Activated T-cell treated with anti-CD3 and anti-CD28 coated beads for 48 hours (primary cell): Measurements from ENCODE around the gene ATG2A.

ENCODE experiments used
- DNase-seq: peaks from one replicate; pipeline ENCODE4 v3.0.0-alpha.2; 2020; ENCODE audit warnings: low read depth

The ATG2A gene

GRCh38 chr11:64869571-64870175, 47.3 kb downstream of the ATG2A start:
- no peak for DNase-seq

- no peak for DNase-seq
Observed at GRCh38 chr11:64868904-64869570, 48.0 kb downstream of the ATG2A start.

- DNase-seq: no peak
Observed at GRCh38 chr11:64867748-64868462, 49.1 kb downstream of the ATG2A start.

- DNase-seq: no peak
Observed at GRCh38 chr11:64866173-64866491, 50.9 kb downstream of the ATG2A start.

DNA sequence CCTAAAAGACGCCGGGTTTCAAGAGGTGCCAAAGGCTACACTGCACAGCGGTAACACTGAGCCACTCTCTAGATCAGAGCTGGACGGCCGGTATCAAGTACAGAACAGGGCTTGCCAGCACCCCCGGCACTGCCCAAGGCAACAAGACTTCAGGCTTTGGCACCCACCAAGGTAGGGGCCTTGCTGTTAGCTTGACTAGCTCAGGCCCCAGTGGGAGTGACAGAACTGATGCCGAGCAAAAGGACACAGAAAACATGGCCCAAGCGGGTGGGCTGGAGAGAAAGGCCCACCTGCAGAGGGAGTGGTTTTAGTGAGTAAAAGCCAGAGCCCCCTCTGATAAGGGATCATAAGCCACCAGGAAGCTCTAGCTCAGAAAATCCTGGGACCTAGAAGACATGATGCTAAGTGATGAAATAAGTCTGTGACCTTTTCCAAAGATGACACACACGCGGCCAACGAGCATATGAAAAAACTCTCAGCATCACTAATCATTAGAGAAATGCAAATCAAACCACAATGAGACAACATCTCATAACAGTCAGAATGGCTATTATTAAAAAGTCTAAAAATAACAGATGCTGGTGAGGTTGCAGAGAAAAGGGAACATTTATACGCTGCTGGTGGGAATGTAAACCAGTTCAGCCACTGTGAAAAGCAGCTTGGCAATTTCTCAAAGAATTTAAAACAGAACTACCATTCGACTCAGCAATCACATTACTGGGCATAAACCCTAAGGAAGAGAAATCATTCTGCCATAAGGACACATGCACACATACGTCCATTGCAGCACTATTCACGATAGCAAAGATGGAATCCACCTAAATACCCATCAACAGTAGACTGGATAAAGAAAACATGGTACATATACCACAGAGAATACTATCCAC, 51.5 kb downstream of the ATG2A start:
- DNase-seq: no peak

- peak; percentile 72 for DNase-seq
Observed at GRCh38 chr11:64864473-64865285, 52.3 kb downstream of the ATG2A start.

- DNase-seq: no peak
Observed at GRCh38 chr11:64864135-64864472, 52.9 kb downstream of the ATG2A start.

- no peak for DNase-seq
Observed at GRCh38 chr11:64863391-64864060, 53.5 kb downstream of the ATG2A start.

GRCh38 chr11:64862987-64863390, 54.0 kb downstream of the ATG2A start:
- no peak for DNase-seq

DNA sequence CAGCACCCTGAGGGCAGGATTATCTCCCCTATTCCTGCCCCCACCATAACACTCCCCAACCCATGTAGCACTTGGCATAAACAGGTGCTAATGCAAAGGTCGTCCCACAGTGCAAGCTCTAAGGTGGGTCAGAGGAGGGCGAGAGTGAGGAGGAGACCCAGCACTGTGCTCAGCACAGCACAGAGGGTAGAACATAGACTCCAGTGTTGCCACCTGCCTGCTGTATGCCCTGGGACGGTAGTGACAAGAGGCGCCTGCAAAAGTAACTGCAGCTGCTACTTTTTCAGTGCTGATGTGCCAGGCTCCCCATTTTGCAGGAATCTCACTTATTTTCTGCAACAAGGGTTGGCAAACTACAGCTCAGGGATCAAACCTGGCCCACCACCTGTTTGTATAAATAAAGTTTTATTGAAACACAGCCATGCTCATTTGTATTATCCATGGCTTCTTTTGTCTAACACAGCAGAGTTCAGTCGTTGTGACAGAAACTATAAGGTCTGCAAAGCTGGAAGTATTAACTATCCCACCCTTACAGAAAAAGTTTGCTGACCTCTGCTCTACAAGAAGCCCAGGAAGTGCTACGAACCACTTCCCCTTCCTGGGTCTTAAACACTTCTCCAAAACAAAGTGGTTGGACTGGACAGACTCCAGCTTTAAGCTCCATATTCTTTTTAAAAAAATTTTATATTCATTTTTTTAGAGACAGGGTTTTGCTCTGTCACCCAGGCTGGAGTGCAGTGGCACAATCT, 55.6 kb downstream of the ATG2A start:
- DNase-seq: no peak

GRCh38 chr11:64859542-64860414, 57.2 kb downstream of the ATG2A start:
- no peak for DNase-seq

DNA sequence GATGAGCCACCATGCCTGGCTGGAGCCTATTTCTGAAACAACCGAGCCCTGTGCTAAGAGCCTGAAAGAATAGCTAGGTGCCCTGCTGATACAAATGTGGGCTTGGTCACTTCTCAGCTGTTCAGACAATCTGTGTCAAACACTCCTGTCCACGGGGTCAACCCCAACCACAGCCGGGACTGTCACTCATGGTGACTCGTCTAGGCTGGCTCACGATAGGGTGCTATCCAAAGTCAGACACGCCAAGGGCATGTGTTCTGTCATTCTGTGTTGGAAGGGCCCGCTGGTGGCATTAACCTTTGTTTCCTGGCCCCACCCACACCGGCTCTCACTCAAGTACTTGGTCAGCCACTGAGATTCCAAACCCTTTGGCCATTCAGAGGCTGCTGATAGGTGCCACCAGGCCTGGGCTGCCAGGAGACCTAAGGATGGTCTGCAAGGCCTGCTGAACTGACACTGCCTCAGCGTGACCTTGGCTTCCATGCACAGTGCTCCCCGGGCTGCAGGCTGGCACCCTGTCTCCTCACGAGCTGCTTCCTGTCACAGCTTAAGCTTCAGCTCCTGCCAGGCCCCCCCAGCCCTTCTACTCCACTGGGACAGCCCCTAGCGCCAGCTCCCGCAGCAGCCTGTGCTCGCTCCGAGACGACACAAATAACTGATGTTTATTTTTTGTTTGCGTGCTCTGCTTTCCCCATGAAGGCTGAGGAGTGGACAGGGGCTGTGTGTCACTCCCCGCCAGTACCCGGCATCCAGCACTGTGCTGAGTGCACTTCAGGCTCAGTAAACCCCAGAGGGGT, 58.3 kb downstream of the ATG2A start:
- DNase-seq: no peak

GRCh38 chr11:64857485-64857884, 59.5 kb downstream of the ATG2A start:
- DNase-seq: no peak

DNA sequence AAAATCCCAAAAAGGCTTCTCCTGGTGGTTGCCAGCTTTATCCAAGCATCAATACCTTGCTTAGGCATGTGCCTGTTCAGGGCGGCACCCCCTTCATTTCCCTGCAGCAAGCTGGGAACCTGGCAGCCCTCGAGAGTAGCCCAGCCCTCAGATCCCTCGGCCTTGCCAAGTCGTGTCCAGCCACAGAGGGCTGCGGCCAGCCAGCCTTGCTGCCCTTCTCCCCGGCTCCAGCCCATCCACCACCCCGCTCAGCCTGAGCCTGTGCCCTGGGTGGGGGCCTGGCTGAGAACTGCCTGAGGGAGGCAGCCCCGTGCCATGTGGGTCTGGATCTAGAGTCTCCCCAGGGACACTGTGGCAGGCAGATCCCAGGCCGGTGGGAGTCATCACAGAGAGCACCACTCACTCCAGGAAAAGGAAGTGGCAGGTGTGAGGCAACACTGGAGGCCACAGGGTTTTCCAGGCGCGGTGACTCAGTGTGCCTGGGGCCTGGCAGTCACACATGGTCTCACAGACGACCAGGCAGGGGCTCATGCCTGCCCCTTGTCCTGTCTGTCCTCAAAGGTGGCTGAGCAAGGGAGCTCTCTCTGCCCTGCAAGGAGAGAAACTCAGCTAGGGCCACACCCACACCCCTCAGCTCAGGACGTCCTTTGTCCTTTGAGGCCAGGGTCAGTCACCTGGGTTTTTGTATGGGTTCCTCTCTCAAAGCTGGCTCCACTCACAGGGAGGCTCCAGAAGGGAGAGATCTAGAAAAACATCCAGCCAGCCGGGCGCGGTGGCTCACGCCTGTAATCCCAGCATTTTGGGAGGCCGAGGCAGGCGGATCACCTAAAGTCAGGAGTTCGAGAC, 60.4 kb downstream of the ATG2A start:
- peak; percentile 75 for DNase-seq

- DNase-seq: no peak
Observed at GRCh38 chr11:64855596-64856304, 61.3 kb downstream of the ATG2A start.

GRCh38 chr11:64854534-64855502, 62.2 kb downstream of the ATG2A start:
- no peak for DNase-seq
